H9 (cell line): ENCODE results near the gene USP8. TPM values are rescaled to one million over a fixed set of nuclear protein-coding genes. Genes with fewer than 3 reads are reported as not detected.
"Not testable (repeated sequence)": the region's sequence is repeated elsewhere in the genome, so short reads cannot be mapped to it uniquely, and the experiment has no call there.

ENCODE experiments used
- DNase-seq: peaks from one replicate; pipeline ENCODE4 v3.0.0-alpha.2; 2017
- H2AFZ ChIP-seq: one replicate; pipeline ENCODE4 v1.6.1; 2013; ENCODE audit warnings: mild to moderate bottlenecking, low read length, control low read depth, moderate library complexity
- H2AK5ac ChIP-seq: 2 replicates; pipeline ENCODE4 v1.6.1; 2013; ENCODE audit warnings: low read length, control low read depth, mixed read lengths; ENCODE audit not compliant: insufficient read length
- H2BK120ac ChIP-seq: one replicate; pipeline ENCODE4 v1.6.1; 2013; ENCODE audit warnings: low read depth, mild to moderate bottlenecking, low read length, control low read depth, inconsistent platforms; ENCODE audit not compliant: poor library complexity, severe bottlenecking
- H2BK12ac ChIP-seq: 2 replicates; pipeline ENCODE4 v1.6.1; 2013; ENCODE audit warnings: low read length, control low read depth, mixed read lengths, low read depth; ENCODE audit not compliant: insufficient read length
- H2BK15ac ChIP-seq: 2 replicates; pipeline ENCODE4 v1.6.1; 2013; ENCODE audit warnings: low read depth, low read length, control low read depth
- H2BK20ac ChIP-seq: one replicate; pipeline ENCODE4 v1.6.1; 2013; ENCODE audit warnings: low read depth, mild to moderate bottlenecking, low read length, control low read depth, inconsistent platforms; ENCODE audit not compliant: poor library complexity, severe bottlenecking
- H2BK5ac ChIP-seq: 2 replicates; pipeline ENCODE4 v1.6.1; 2013; ENCODE audit warnings: low read length, control low read depth, mixed read lengths; ENCODE audit not compliant: insufficient read length
- H3K14ac ChIP-seq: 2 replicates; pipeline ENCODE4 v1.6.1; 2013; ENCODE audit warnings: low read length, control low read depth; ENCODE audit not compliant: insufficient read depth
- H3K18ac ChIP-seq: 2 replicates; pipeline ENCODE4 v1.6.1; 2013; ENCODE audit warnings: low read depth, mild to moderate bottlenecking, mixed read lengths, low read length, control low read depth; ENCODE audit not compliant: insufficient read length
- H3K23ac ChIP-seq: 2 replicates; pipeline ENCODE4 v1.6.1; 2013; ENCODE audit warnings: low read length, control low read depth, mixed read lengths, low read depth; ENCODE audit not compliant: insufficient read length
- H3K23me2 ChIP-seq: 2 replicates; pipeline ENCODE4 v1.6.1; 2013; ENCODE audit warnings: low read depth, mild to moderate bottlenecking, mixed read lengths, low read length, control low read depth; ENCODE audit not compliant: insufficient read length, poor library complexity, severe bottlenecking
- H3K27ac ChIP-seq: 2 replicates; pipeline ENCODE4 v1.5.1; 2013; ENCODE audit warnings: low read length, control low read depth, mixed read lengths, low read depth; ENCODE audit not compliant: insufficient read length
- H3K27me3 ChIP-seq: 2 replicates; pipeline ENCODE4 v1.6.1; 2013; ENCODE audit warnings: low read length, control low read depth, inconsistent platforms; ENCODE audit not compliant: insufficient read depth
- H3K4ac ChIP-seq: 2 replicates; pipeline ENCODE4 v1.6.1; 2013; ENCODE audit warnings: low read depth, mild to moderate bottlenecking, control low read depth, inconsistent platforms, low read length, moderate library complexity
- H3K4me1 ChIP-seq: 2 replicates; pipeline ENCODE4 v1.6.1; 2013; ENCODE audit warnings: low read length, control low read depth, inconsistent platforms; ENCODE audit not compliant: insufficient read depth
- H3K4me2 ChIP-seq: 2 replicates; pipeline ENCODE4 v1.6.1; 2013; ENCODE audit warnings: low read length, control low read depth, mixed read lengths; ENCODE audit not compliant: insufficient read length, insufficient read depth
- H3K56ac ChIP-seq: 2 replicates; pipeline ENCODE4 v1.6.1; 2013; ENCODE audit warnings: low read depth, mild to moderate bottlenecking, mixed read lengths, low read length, control low read depth; ENCODE audit not compliant: insufficient read length
- H3K79me1 ChIP-seq: 2 replicates; pipeline ENCODE4 v1.6.1; 2013; ENCODE audit warnings: low read depth, mild to moderate bottlenecking, moderate library complexity, low read length, control low read depth, inconsistent platforms; ENCODE audit not compliant: insufficient read depth, poor library complexity, severe bottlenecking
- H3K79me2 ChIP-seq: 2 replicates; pipeline ENCODE4 v1.6.1; 2013; ENCODE audit warnings: low read length, control low read depth, inconsistent platforms; ENCODE audit not compliant: insufficient read depth
- H3K9ac ChIP-seq: 2 replicates; pipeline ENCODE4 v1.6.1; 2013; ENCODE audit warnings: low read length, control low read depth, mixed read lengths; ENCODE audit not compliant: insufficient read length; ENCODE audit errors: extremely low read depth
- H3K9me3 ChIP-seq: one replicate; pipeline ENCODE4 v1.6.1; 2013; ENCODE audit warnings: low read depth, low read length, inconsistent platforms; ENCODE audit not compliant: control insufficient read depth
- H3T11ph ChIP-seq: one replicate; pipeline ENCODE4 v1.6.1; 2013; ENCODE audit warnings: mild to moderate bottlenecking, low read length, control low read depth, inconsistent platforms
- H4K20me1 ChIP-seq: one replicate; pipeline ENCODE4 v1.6.1; 2013; ENCODE audit not compliant: control insufficient read depth, insufficient read length, insufficient read depth
- H4K5ac ChIP-seq: 2 replicates; pipeline ENCODE4 v1.6.1; 2013; ENCODE audit warnings: low read depth, mild to moderate bottlenecking, mixed read lengths, low read length, control low read depth; ENCODE audit not compliant: insufficient read length
- H4K8ac ChIP-seq: replicated peaks from 2 replicates; pipeline ENCODE4 v1.6.1; 2013; ENCODE audit warnings: low read length, control low read depth, mixed read lengths, low read depth; ENCODE audit not compliant: insufficient read length
- H4K91ac ChIP-seq: 2 replicates; pipeline ENCODE4 v1.6.1; 2013; ENCODE audit warnings: low read depth, mild to moderate bottlenecking, moderate library complexity, mixed read lengths, low read length, control low read depth; ENCODE audit not compliant: insufficient read length
- H3K27ac Mint-ChIP-seq, 3 experiments: 2 replicates in 2 of 3; 3 replicates in 1 of 3; pipeline ENCODE4 v1.8.0; 2020 to 2021; ENCODE audit warnings: mixed read lengths in 3 of 3, mild to moderate bottlenecking in 1 of 3, moderate library complexity in 1 of 3
- H3K27me3 Mint-ChIP-seq: 2 replicates; pipeline ENCODE4 v1.8.0; 2021; ENCODE audit warnings: low read depth, mild to moderate bottlenecking, moderate library complexity, mixed read lengths
- H3K36me3 Mint-ChIP-seq, 3 experiments: 2 replicates in 2 of 3; 3 replicates in 1 of 3; pipeline ENCODE4 v1.8.0; 2020 to 2021; ENCODE audit warnings: low read depth in 3 of 3, mixed read lengths in 3 of 3; ENCODE audit not compliant: insufficient read depth in 1 of 3
- H3K4me1 Mint-ChIP-seq, 2 experiments: 2 replicates each; pipeline ENCODE4 v1.8.0; 2020; ENCODE audit warnings: mixed read lengths in 2 of 2
- H3K4me3 Mint-ChIP-seq, 2 experiments: 2 replicates in 1 of 2; 3 replicates in 1 of 2; pipeline ENCODE4 v1.8.0; 2020 to 2021; ENCODE audit warnings: mild to moderate bottlenecking in 2 of 2, mixed read lengths in 2 of 2, moderate library complexity in 1 of 2
- H3K9me3 Mint-ChIP-seq, 2 experiments: 2 replicates in 1 of 2; 3 replicates in 1 of 2; pipeline ENCODE4 v1.8.0; 2020; ENCODE audit warnings: mild to moderate bottlenecking in 2 of 2, mixed read lengths in 2 of 2, moderate library complexity in 1 of 2
- CTCF ChIP-seq: fragments of 200-600 bp; sonication (generic); conservative IDR thresholded peaks from 3 replicates; pipeline ENCODE4 v1.8.0; 2021; ENCODE audit warnings: antibody characterized with exemption, mild to moderate bottlenecking
- WGBS: extraction: QIAGEN DNeasy Blood & Tissue Kit; methylation state at CpG from one replicate; pipeline ENCODE4 v1.1.7; 2013; ENCODE audit warnings: missing lambda C conversion rate, low lambda C conversion rate, mixed read lengths; ENCODE audit not compliant: insufficient read length; ENCODE audit errors: extremely low coverage; 5-methylcytosine and 5-hydroxymethylcytosine counted together
- total RNA-seq: library from RNA; stranded (reverse); gene quantifications from 2 replicates; pipeline ENCODE4 v1.2.1, GENCODE V29; 2021

USP8 gene
- total RNA-seq, 1 experiment from 2014 or later, result 67.1 TPM

DNA sequence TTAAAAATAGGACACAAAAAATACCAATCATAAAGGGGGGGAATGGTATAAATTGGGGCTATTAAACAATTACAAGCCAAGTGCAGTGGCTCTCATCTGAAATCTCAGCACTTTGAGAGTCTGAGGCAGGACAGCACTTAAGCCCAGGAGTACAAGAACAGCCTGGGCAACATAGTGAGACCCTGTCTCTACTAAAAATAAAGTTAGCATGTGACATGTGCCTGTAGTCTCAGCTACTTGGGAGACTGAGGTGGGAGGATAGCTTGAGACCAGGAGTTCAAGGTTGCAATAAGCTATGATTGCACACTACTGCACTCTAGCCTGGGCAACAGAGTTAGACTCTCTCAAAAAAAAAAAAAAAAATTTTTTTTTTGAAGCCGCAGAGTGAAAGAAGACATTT lies 45.4 kb upstream of the USP8 start:
- no peak overlapping the region for H4K8ac ChIP-seq
- no peak for DNase-seq
- H2BK20ac ChIP-seq, result no peak overlapping the region
- H3K56ac ChIP-seq, result no peak overlapping the region
- no peaks in the 10 kb centered on the region for H3K23me2 ChIP-seq
- no peak overlapping the region for H2BK5ac ChIP-seq
- H3K9me3 Mint-ChIP-seq, result no peaks in the 10 kb centered on the region; a peak in 1 of 5 replicates
- no peak overlapping the region for H2AK5ac ChIP-seq
- H3K27me3 ChIP-seq, result no peaks in the 10 kb centered on the region
- H3K27ac ChIP-seq, result no peak overlapping the region
- H3T11ph ChIP-seq, result no peak overlapping the region
- H3K18ac ChIP-seq, result no peak overlapping the region
- no peak overlapping the region for H3K9ac ChIP-seq
- H3K4me3 Mint-ChIP-seq, result no peak overlapping the region
- H2BK120ac ChIP-seq, result no peak overlapping the region
- no CpG with 5 or more reads among the region's 1 CpG for WGBS
- no peak overlapping the region for H3K4ac ChIP-seq
- H2AFZ ChIP-seq, result no peak overlapping the region
- no peaks in the 10 kb centered on the region for H4K20me1 ChIP-seq
- no peaks in the 10 kb centered on the region for H3K9me3 ChIP-seq
- H3K4me1 ChIP-seq, result no peaks in the 10 kb centered on the region
- no peak overlapping the region for H3K14ac ChIP-seq
- no peak for TF ChIP-seq CTCF
- H3K79me2 ChIP-seq, result no peaks in the 10 kb centered on the region
- no peaks in the 10 kb centered on the region for H3K27me3 Mint-ChIP-seq
- no peak overlapping the region for H2BK15ac ChIP-seq
- H2BK12ac ChIP-seq, result no peak overlapping the region
- H4K5ac ChIP-seq, result no peak overlapping the region
- peaks cover 5% of the 10 kb centered on the region in 2 experiments for H3K4me1 Mint-ChIP-seq
- no peaks in the 10 kb centered on the region for H3K36me3 Mint-ChIP-seq
- no peak overlapping the region for H3K23ac ChIP-seq
- no peak overlapping the region for H3K27ac Mint-ChIP-seq
- no peaks in the 10 kb centered on the region for H3K79me1 ChIP-seq
- H4K91ac ChIP-seq, result no peak overlapping the region
- H3K4me2 ChIP-seq, result no peak overlapping the region

- not testable (repeated sequence) for H3K56ac ChIP-seq, H2BK15ac ChIP-seq, H3K23ac ChIP-seq, H3K27me3 ChIP-seq, H3K9me3 Mint-ChIP-seq, H3T11ph ChIP-seq, H3K9ac ChIP-seq, H3K4ac ChIP-seq, H2BK20ac ChIP-seq, H4K91ac ChIP-seq, H3K36me3 Mint-ChIP-seq, H2BK5ac ChIP-seq, H3K18ac ChIP-seq, H2AK5ac ChIP-seq, H2AFZ ChIP-seq, H3K79me1 ChIP-seq, H2BK12ac ChIP-seq, H3K14ac ChIP-seq, H3K79me2 ChIP-seq, H3K23me2 ChIP-seq, H4K5ac ChIP-seq, H2BK120ac ChIP-seq, H4K20me1 ChIP-seq, H3K27ac Mint-ChIP-seq, DNase-seq, H3K4me1 ChIP-seq, H3K4me2 ChIP-seq, H4K8ac ChIP-seq, H3K4me1 Mint-ChIP-seq, H3K9me3 ChIP-seq, H3K4me3 Mint-ChIP-seq, H3K27ac ChIP-seq, H3K27me3 Mint-ChIP-seq
- no CpG with 5 or more reads among the region's 7 CpGs for WGBS
Observed at GRCh38 chr15:50379413-50379812, 44.8 kb upstream of the USP8 start.
